Hepatocyte (in vitro differentiated cells): ENCODE results near the gene TANGO2. TPM values are rescaled to one million over a fixed set of nuclear protein-coding genes. Genes with fewer than 3 reads are reported as not detected.

Source experiments
- DNase-seq: peaks from one replicate; pipeline ENCODE4 v3.0.0-alpha.2; 2016; ENCODE audit warnings: low spot score
- H2AFZ ChIP-seq: fragments of 200-600 bp; sonication (generic); 2 replicates; pipeline ENCODE4 v1.6.0; 2016; ENCODE audit warnings: antibody characterized with exemption, mild to moderate bottlenecking
- H3K27ac ChIP-seq: fragments of 200-600 bp; sonication (generic); 2 replicates; pipeline ENCODE4 v1.5.1; 2016; ENCODE audit warnings: mild to moderate bottlenecking
- H3K27me3 ChIP-seq: fragments of 200-600 bp; sonication (generic); 2 replicates; pipeline ENCODE4 v1.6.1; 2016
- H3K36me3 ChIP-seq: fragments of 200-600 bp; sonication (generic); replicated peaks from 2 replicates; pipeline ENCODE4 v1.5.1; 2016; ENCODE audit warnings: low read depth; ENCODE audit not compliant: insufficient read depth
- H3K4me1 ChIP-seq: fragments of 200-600 bp; sonication (generic); 2 replicates; pipeline ENCODE4 v1.5.1; 2016; ENCODE audit warnings: mild to moderate bottlenecking, moderate library complexity; ENCODE audit not compliant: insufficient read depth
- H3K4me2 ChIP-seq: fragments of 200-600 bp; sonication (generic); 2 replicates; pipeline ENCODE4 v1.6.0; 2016
- H3K4me3 ChIP-seq: fragments of 200-600 bp; sonication (generic); 2 replicates; pipeline ENCODE4 v1.5.1; 2016; ENCODE audit warnings: mild to moderate bottlenecking
- H3K79me2 ChIP-seq: fragments of 200-600 bp; sonication (generic); 2 replicates; pipeline ENCODE4 v1.6.0; 2017; ENCODE audit warnings: mild to moderate bottlenecking
- H3K9me2 ChIP-seq: fragments of 200-600 bp; sonication (generic); replicated peaks from 2 replicates; pipeline ENCODE4 v1.6.0; 2017; ENCODE audit warnings: mild to moderate bottlenecking; ENCODE audit not compliant: insufficient read depth
- H3K9me3 ChIP-seq: fragments of 200-600 bp; sonication (generic); 2 replicates; pipeline ENCODE4 v1.5.1; 2016; ENCODE audit warnings: low read depth, mild to moderate bottlenecking
- H4K20me1 ChIP-seq: fragments of 200-600 bp; sonication (generic); 2 replicates; pipeline ENCODE4 v1.6.0; 2016; ENCODE audit warnings: mild to moderate bottlenecking; ENCODE audit not compliant: insufficient read depth, poor library complexity, severe bottlenecking
- EZH2 ChIP-seq: fragments of 200-600 bp; sonication (generic); IDR thresholded peaks from 2 replicates; pipeline ENCODE4 v1.6.1; 2016; ENCODE audit warnings: antibody characterized with exemption, mild to moderate bottlenecking, borderline replicate concordance
- EZH2phosphoT487 ChIP-seq: fragments of 200-600 bp; sonication (generic); IDR thresholded peaks from one replicate; pipeline ENCODE4 v1.6.1; 2018; ENCODE audit warnings: antibody characterized with exemption, mild to moderate bottlenecking, low read depth, moderate library complexity; ENCODE audit not compliant: unreplicated experiment, severe bottlenecking
- WGBS: methylation state at CpG from one replicate; pipeline ENCODE4 v1.1.6; 2016; ENCODE audit warnings: low lambda C conversion rate; ENCODE audit errors: missing lambda C conversion rate; 5-methylcytosine and 5-hydroxymethylcytosine counted together
- polyA plus RNA-seq: library from polyadenylated mRNA; unstranded; fragments of >200 nt; fragmentation: Nextera tagmentation; extraction: Ambion mirVana; gene quantifications from 2 replicates; pipeline ENCODE4 v1.2.1, GENCODE V29; 2016
- total RNA-seq: library from RNA; depleted of rRNA; stranded (reverse); fragments of >200 nt; gene quantifications from 2 replicates; pipeline ENCODE4 v1.2.3, GENCODE V29; 2014
- TF ChIP-seq, protein P1 (sequence below): fragments of 200-600 bp; sonication (generic); IDR thresholded peaks from 2 replicates; pipeline ENCODE4 v1.5.1; 2016; ENCODE audit warnings: antibody characterized with exemption, mild to moderate bottlenecking; ENCODE audit not compliant: poor library complexity

TANGO2 gene
- total and polyA plus RNA-seq, 2 experiments from 2014 or later: 20.8 to 21.4 TPM

DNA sequence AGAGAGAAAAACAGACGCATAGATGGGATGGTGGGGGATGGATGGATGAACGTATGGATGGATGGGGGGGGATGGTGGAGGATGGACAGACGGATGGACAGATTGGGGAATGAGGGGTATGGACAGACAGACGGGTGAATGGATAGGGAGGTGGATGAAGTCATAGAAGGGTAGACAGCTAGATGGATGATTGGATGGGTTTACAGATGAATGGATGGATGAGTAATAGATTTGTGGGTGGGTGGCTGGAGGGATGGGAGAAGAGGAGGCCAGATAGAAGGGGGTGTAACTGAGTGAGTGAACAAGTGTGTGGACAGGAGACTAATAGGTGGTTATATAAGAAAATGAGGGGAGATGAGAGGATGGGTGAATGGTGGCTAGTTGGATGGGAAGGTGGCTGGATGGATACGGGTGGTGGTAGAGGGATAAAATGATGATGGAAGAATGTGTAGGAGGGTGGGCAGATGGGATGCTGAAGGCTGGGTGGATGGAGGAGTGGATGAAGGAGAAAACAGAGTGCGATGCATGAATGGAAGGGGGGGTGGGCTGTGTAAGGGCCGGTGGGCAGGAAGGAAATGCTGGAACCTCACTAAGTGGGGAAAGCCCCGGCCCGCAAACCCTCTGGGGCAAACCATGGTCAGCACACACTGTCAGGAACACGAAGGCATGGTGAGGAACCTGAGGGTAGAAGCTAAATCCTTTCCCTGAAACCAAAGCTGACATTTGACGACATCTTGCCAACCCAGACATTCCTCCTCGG is 25.9 kb upstream of the TANGO2 start:
- H3K4me3 ChIP-seq: no peak overlapping the region
- no peaks in the 10 kb centered on the region for H4K20me1 ChIP-seq
- WGBS: 89% methylated on average over 5 of the region's 12 CpGs
- H3K36me3 ChIP-seq: no peaks in the 10 kb centered on the region
- H3K27me3 ChIP-seq: no peaks in the 10 kb centered on the region
- DNase-seq: no peak
- no peak overlapping the region for H3K4me2 ChIP-seq
- peaks cover 3% of the 10 kb centered on the region for H3K4me1 ChIP-seq
- H3K9me3 ChIP-seq: no peaks in the 10 kb centered on the region
- no peak overlapping the region for H3K27ac ChIP-seq
- H3K9me2 ChIP-seq: no peaks in the 10 kb centered on the region
- TF ChIP-seq EZH2 (no peak), EZH2phosphoT487 (no peak)
- TF ChIP-seq, protein P1, sequence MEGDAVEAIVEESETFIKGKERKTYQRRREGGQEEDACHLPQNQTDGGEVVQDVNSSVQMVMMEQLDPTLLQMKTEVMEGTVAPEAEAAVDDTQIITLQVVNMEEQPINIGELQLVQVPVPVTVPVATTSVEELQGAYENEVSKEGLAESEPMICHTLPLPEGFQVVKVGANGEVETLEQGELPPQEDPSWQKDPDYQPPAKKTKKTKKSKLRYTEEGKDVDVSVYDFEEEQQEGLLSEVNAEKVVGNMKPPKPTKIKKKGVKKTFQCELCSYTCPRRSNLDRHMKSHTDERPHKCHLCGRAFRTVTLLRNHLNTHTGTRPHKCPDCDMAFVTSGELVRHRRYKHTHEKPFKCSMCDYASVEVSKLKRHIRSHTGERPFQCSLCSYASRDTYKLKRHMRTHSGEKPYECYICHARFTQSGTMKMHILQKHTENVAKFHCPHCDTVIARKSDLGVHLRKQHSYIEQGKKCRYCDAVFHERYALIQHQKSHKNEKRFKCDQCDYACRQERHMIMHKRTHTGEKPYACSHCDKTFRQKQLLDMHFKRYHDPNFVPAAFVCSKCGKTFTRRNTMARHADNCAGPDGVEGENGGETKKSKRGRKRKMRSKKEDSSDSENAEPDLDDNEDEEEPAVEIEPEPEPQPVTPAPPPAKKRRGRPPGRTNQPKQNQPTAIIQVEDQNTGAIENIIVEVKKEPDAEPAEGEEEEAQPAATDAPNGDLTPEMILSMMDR: no peak
- no peak overlapping the region for H2AFZ ChIP-seq
- no peaks in the 10 kb centered on the region for H3K79me2 ChIP-seq

DNA sequence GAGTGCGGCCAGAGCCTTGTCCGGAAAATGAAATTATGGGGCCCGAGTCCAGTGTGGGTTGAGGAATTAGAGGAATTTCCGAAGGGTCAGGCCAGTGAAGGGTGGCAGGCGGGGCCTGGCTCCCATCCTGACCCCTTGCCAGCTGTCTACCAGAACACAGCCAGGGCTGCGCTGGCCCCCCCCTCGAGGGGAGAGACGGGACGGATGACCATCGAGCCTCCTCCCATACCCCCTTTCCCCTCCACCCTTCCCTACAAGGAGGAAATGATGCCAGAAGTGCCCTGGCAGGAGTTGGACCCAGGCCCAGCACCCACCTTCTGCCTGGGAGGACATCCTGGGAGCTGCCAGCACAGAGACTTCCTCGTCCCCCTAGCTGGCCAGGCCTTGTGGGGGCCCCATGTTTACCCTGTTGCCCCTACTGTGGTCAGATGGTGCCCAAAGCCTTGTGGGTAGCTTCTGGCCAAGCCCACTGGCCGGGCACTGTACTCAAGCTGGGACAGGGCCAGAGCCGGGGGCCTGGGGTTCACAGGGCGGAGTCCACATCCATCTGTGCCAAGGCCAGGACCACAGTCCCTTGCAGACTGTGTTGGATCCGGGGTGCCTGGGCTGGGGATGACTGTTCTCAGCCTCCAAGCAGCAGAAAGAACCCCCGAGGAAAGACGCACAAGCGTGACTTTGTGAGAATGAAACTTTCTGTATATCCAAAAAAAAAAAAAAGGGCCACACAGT is 25.1 kb upstream of the TANGO2 start:
- no peak for DNase-seq

DNA sequence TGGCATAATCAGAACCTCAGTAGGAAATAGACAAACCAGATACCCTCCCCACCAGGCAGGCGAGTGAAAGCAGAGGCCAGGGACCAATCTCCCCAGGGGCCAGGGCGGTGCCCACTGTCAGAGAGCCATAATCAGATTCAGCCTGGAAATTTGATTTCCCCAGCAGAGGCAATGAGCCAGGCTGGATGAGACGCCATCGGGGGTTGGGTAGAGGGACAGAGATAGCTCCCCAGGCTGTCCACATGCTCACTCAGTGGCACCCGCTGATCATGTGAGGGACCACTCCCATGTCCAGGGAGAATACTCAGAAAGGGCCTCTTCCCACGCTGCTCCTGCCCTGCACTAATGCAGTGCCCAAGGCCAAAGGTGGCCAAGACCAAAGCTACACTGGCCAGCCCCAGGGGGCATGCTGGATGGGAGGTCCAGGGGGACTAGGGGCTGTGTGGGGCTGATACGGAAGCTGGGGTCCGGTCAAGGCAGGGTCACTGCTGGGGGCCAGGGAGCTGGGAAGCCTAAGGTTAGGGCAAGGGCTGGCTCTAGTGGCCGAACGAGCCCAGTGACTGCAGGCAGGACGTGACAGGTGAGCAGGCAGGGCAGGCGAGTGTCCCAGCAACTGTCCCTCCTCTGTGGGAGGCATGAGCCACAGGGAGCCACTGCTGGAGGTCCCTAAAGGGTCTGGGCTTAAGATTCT is 24.1 kb upstream of the TANGO2 start:
- WGBS: 86% methylated on average over 12 of the region's 12 CpGs
- no peak for DNase-seq
- Histone ChIP-seq H4K20me1 (no peaks in the 10 kb centered on the region), H3K36me3 (no peaks in the 10 kb centered on the region), H3K27ac (no peak overlapping the region), H3K4me3 (no peak overlapping the region), H3K9me2 (no peaks in the 10 kb centered on the region), H3K4me1 (peaks cover 8% of the 10 kb centered on the region), H2AFZ (no peak overlapping the region), H3K27me3 (no peaks in the 10 kb centered on the region), H3K79me2 (no peaks in the 10 kb centered on the region), H3K9me3 (no peaks in the 10 kb centered on the region), H3K4me2 (no peak overlapping the region)
- TF ChIP-seq, protein P1: no peak
- no peak for TF ChIP-seq EZH2
- no peak for TF ChIP-seq EZH2phosphoT487

More for the DNA sequence above, 25.1 kb upstream of the TANGO2 start:
- TF ChIP-seq EZH2: no peak
- TF ChIP-seq, protein P1: no peak
- TF ChIP-seq EZH2phosphoT487: no peak
- Histone ChIP-seq H3K9me2 (no peaks in the 10 kb centered on the region), H3K4me2 (no peak overlapping the region), H3K4me3 (no peak overlapping the region), H3K36me3 (no peaks in the 10 kb centered on the region), H2AFZ (no peak overlapping the region), H3K27me3 (no peaks in the 10 kb centered on the region), H3K79me2 (no peaks in the 10 kb centered on the region), H3K27ac (no peak overlapping the region), H3K4me1 (peaks cover 3% of the 10 kb centered on the region), H3K9me3 (no peaks in the 10 kb centered on the region), H4K20me1 (no peaks in the 10 kb centered on the region)
- 94% methylated on average over 18 of the region's 18 CpGs for WGBS
